HG02571 (cell line): ENCODE measurements around the gene TSPAN5.

Experiments used
- ATAC-seq: cut with Tn5 transposase; IDR thresholded peaks from one replicate; pipeline ENCODE4 v1.9.1; 2021; ENCODE audit warnings: mild to moderate bottlenecking, moderate library complexity; ENCODE audit not compliant: unreplicated experiment

TSPAN5 gene

GRCh38 chr4:98673978-98674377 is 15.6 kb upstream of the TSPAN5 start:
- no peak for ATAC-seq

GRCh38 chr4:98673288-98673644 is 14.9 kb upstream of the TSPAN5 start:
- ATAC-seq, result no peak

- no peak for ATAC-seq
These were observed 14.3 kb upstream of the TSPAN5 start for GRCh38 chr4:98672583-98673287.

GRCh38 chr4:98671131-98671530 is 12.7 kb upstream of the TSPAN5 start:
- no peak for ATAC-seq

GRCh38 chr4:98670186-98670585 is 11.8 kb upstream of the TSPAN5 start:
- no peak for ATAC-seq

GRCh38 chr4:98669577-98669976 is 11.2 kb upstream of the TSPAN5 start:
- no peak for ATAC-seq

- ATAC-seq, result no peak
These were observed 6.5 kb upstream of the TSPAN5 start for GRCh38 chr4:98664959-98665358.

GRCh38 chr4:98663226-98664006 is 5.0 kb upstream of the TSPAN5 start:
- peak; percentile 62 for ATAC-seq

- ATAC-seq, result peak; percentile 4
These were observed 4.3 kb upstream of the TSPAN5 start for GRCh38 chr4:98662626-98663225.

GRCh38 chr4:98662055-98662453 is 3.6 kb upstream of the TSPAN5 start:
- ATAC-seq, result no peak

GRCh38 chr4:98661371-98662054 is 3.1 kb upstream of the TSPAN5 start:
- ATAC-seq, result no peak

GRCh38 chr4:98659741-98660462 is 1.5 kb upstream of the TSPAN5 start:
- no peak for ATAC-seq

- ATAC-seq, result no peak
These were observed 738 bp upstream of the TSPAN5 start for GRCh38 chr4:98659106-98659592.

- peak; percentile 11 for ATAC-seq
These were observed 702 bp downstream of the TSPAN5 start for GRCh38 chr4:98657531-98658286.

GRCh38 chr4:98656886-98657285 is 1.5 kb downstream of the TSPAN5 start:
- ATAC-seq, result no peak

- ATAC-seq, result no peak
These were observed 2.0 kb downstream of the TSPAN5 start for GRCh38 chr4:98656443-98656842.

- no peak for ATAC-seq
These were observed 4.2 kb downstream of the TSPAN5 start for GRCh38 chr4:98653890-98654867.

GRCh38 chr4:98652996-98653395 is 5.4 kb downstream of the TSPAN5 start:
- ATAC-seq, result no peak

GRCh38 chr4:98648602-98649001 is 9.8 kb downstream of the TSPAN5 start:
- ATAC-seq, result no peak
